H1 (cell line): ENCODE data around the gene MFSD2B. TPM values are rescaled to one million over a fixed set of nuclear protein-coding genes. Genes with fewer than 3 reads are reported as not detected.

Experiments used
- CBX5 ChIP-seq: fragments of 300-800, 300-1000 bp; sonication (generic); IDR thresholded peaks from 2 replicates; pipeline ENCODE4 v1.7.1; 2016; ENCODE audit warnings: antibody characterized with exemption, low read length, low read depth
- GTF2F1 ChIP-seq: IDR thresholded peaks from 2 replicates; pipeline ENCODE4 v1.6.1; 2012; ENCODE audit warnings: low read depth, low read length, improper control_type of control experiment, borderline replicate concordance
- HDAC6 ChIP-seq: IDR thresholded peaks from one replicate; pipeline ENCODE4 v1.7.1; 2012; ENCODE audit warnings: low read depth, mild to moderate bottlenecking, inconsistent platforms, low read length, moderate library complexity
- RNF2 ChIP-seq: fragments of 200-900, 300-1000 bp; sonication (generic); IDR thresholded peaks from 2 replicates; pipeline ENCODE4 v1.7.1; 2016; ENCODE audit warnings: borderline replicate concordance, low read depth, mild to moderate bottlenecking, antibody characterized with exemption, low read length; ENCODE audit not compliant: poor library complexity, severe bottlenecking; ENCODE audit errors: missing control alignments
- SP1 ChIP-seq: IDR thresholded peaks from 2 replicates; pipeline ENCODE4 v1.6.1; 2011; ENCODE audit warnings: low read depth, low read length
- SRF ChIP-seq: IDR thresholded peaks from 2 replicates; pipeline ENCODE4 v1.6.1; 2011; ENCODE audit warnings: mild to moderate bottlenecking, low read depth, low read length, moderate library complexity
- polyA plus RNA-seq, 7 experiments: library from polyadenylated mRNA; depleted of rRNA in 3 of 7; stranded (reverse) in 5 of 7; unstranded in 2 of 7; fragments of >200 nt in 5 of 7; fragments of 200-250 nt in 2 of 7; gene quantifications; 1 replicate in 5 of 7; 2 replicates in 1 of 7; 4 replicates in 1 of 7; pipeline versions ENCODE4 v1.2.1 to v1.2.3, GENCODE V29; 2011 to 2013; ENCODE audit warnings: missing spikeins in 2 of 7, mixed read lengths in 2 of 7
- total RNA-seq: library from RNA; stranded (reverse); fragmentation: NEBNext Ultra II Directional; extraction: Animal tissue kit (Norgen Biotek cat#: 25700); gene quantifications from 2 replicates; pipeline ENCODE4 v1.2.1, GENCODE V29; 2021

MFSD2B gene
- total and polyA plus RNA-seq, 2 of the 8 experiments (the other 6 are each of a cell fraction or from before 2014, with no cell fraction given), result 0.33 to 0.48 TPM

DNA sequence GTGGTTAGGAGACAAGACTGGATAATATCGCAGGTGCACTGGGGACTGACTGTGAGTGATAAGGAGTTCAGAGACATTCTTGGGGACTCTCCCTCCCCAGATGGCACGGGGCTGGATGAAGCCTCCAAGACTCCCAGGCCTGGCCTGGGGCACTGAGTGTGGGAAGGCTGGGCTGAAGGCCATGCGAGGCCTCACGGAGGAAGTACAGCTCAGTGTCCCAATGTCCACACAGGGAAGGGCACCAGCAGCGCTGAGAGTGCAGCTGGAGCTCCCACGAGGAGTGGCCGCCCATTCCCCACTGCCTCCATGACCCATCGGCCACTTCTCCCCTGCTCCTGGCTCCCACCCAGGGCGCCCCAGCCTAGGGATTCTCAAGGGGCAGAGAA, 6.5 kb downstream of the MFSD2B start (continued):
- TF ChIP-seq SP1 (no peak), SRF (no peak), GTF2F1 (no peak), CBX5 (no peak), HDAC6 (no peak), RNF2 (no peak)
- TF ChIP-seq, all 59 proteins: peak for 0
